ENCODE measurements around the gene LRRC7. TPM values are rescaled to one million over a fixed set of nuclear protein-coding genes. Genes with fewer than 3 reads are reported as not detected.

LRRC7 gene
- total and polyA plus RNA-seq, 2 experiments from 2014 or later: 1.2 TPM; not detected in 1

DNA sequence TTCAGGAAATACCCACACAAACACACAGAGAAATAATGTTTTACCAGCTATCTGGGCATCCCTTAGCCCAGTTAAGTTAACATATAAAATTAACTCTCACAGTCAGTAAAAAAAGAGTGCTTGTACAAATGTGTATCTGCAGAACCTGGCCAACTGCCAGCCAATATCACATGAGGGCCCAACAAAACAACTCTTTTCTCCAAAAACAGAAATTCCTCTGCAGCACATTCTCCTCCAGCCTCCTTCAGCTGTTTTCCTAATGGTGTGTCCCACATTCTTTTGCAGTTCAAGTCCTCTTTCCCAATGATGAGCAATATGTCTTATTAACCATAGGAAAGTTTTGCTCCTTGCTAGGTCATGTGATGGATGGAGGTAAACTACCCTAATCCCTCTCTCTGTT lies 75.5 kb downstream of the LRRC7 start:
- no peaks in the 10 kb centered on the region for H3K27me3 Mint-ChIP-seq (ENCODE audit: insufficient read depth, low read depth, poor library complexity)
- H3K79me2 ChIP-seq (replicated peaks; ENCODE audit: insufficient read depth): no peaks in the 10 kb centered on the region
- no peaks in the 10 kb centered on the region for H3K4me1 ChIP-seq (ENCODE audit: insufficient read depth)
- H3K36me3 Mint-ChIP-seq (ENCODE audit: low read depth): no peaks in the 10 kb centered on the region
- no peaks in the 10 kb centered on the region for H4K20me1 ChIP-seq (replicated peaks; ENCODE audit: insufficient read depth)
- H3K4me2 ChIP-seq: no peak overlapping the region
- H3K27ac Mint-ChIP-seq: no peak overlapping the region
- no peak overlapping the region for H3K4me3 ChIP-seq
- no peaks in the 10 kb centered on the region for H3K4me1 Mint-ChIP-seq
- no peaks in the 10 kb centered on the region for H3F3A ChIP-seq (replicated peaks; ENCODE audit: low read depth)
- H3K4me3 Mint-ChIP-seq: no peak overlapping the region
- ATAC-seq (no peak), DNase-seq (ENCODE audit: low spot score) (no peak)
- no peaks in the 10 kb centered on the region for H3K27me3 ChIP-seq (ENCODE audit: insufficient read depth)
- H3K9me3 Mint-ChIP-seq: no peaks in the 10 kb centered on the region
- H3K9me2 ChIP-seq (ENCODE audit: insufficient read depth): no peaks in the 10 kb centered on the region
- no peaks in the 10 kb centered on the region for H3K36me3 ChIP-seq (ENCODE audit: insufficient read depth)
- H2AFZ ChIP-seq: no peak overlapping the region
- TF ChIP-seq, protein P1, sequence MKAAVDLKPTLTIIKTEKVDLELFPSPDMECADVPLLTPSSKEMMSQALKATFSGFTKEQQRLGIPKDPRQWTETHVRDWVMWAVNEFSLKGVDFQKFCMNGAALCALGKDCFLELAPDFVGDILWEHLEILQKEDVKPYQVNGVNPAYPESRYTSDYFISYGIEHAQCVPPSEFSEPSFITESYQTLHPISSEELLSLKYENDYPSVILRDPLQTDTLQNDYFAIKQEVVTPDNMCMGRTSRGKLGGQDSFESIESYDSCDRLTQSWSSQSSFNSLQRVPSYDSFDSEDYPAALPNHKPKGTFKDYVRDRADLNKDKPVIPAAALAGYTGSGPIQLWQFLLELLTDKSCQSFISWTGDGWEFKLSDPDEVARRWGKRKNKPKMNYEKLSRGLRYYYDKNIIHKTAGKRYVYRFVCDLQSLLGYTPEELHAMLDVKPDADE (IDR thresholded peaks at IDR 0.05): no peak
- TF ChIP-seq EZH2phosphoT487 (IDR thresholded peaks at IDR 0.05; ENCODE audit: unreplicated experiment) (no peak), EZH2 (IDR thresholded peaks at IDR 0.05; ENCODE audit: low read depth, unreplicated experiment) (no peak), CREB1 (CRISPR knock-in tag; IDR thresholded peaks at IDR 0.05; ENCODE audit: low read depth) (no peak), STAT1 (IDR thresholded peaks at IDR 0.05; ENCODE audit: unreplicated experiment) (no peak)
- H3K27ac ChIP-seq (ENCODE audit: low read depth): no peak overlapping the region

DNA sequence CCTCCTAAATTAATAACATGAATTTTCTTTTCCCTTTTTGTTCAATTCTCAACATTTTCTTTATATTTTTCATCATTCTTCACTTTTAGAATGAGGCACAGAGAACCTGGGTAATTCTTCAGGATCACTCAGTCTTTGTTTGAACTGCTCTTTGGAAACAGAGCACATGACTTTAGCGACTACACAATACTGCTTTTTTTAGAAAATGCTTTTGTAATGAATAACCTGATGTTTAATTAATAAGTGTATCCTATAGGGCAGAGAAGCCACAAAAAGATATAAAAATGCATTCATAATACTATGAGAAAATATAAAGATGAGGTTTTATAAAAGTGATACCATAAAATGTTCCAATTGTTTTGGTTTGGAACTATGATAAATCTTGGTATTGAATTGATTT lies 77.8 kb downstream of the LRRC7 start:
- Histone ChIP-seq H3K4me2 (no peak overlapping the region), H2AFZ (no peak overlapping the region), H3K27me3 (ENCODE audit: insufficient read depth) (no peaks in the 10 kb centered on the region), H3F3A (replicated peaks; ENCODE audit: low read depth) (no peaks in the 10 kb centered on the region), H3K36me3 (ENCODE audit: insufficient read depth) (no peaks in the 10 kb centered on the region), H4K20me1 (replicated peaks; ENCODE audit: insufficient read depth) (no peaks in the 10 kb centered on the region), H3K9me2 (ENCODE audit: insufficient read depth) (no peaks in the 10 kb centered on the region), H3K4me3 (no peak overlapping the region), H3K27ac (ENCODE audit: low read depth) (no peak overlapping the region), H3K4me1 (ENCODE audit: insufficient read depth) (no peaks in the 10 kb centered on the region), H3K79me2 (replicated peaks; ENCODE audit: insufficient read depth) (no peaks in the 10 kb centered on the region)
- Mint-ChIP-seq H3K36me3 (ENCODE audit: low read depth) (no peaks in the 10 kb centered on the region), H3K27ac (no peak overlapping the region; the same call in 1 of the 2 replicates), H3K4me1 (no peaks in the 10 kb centered on the region), H3K4me3 (no peak overlapping the region), H3K27me3 (ENCODE audit: insufficient read depth, low read depth, poor library complexity) (no peaks in the 10 kb centered on the region), H3K9me3 (no peaks in the 10 kb centered on the region)
- DNase-seq (ENCODE audit: low spot score): no peak
- no peak for ATAC-seq
- TF ChIP-seq, protein P2, sequence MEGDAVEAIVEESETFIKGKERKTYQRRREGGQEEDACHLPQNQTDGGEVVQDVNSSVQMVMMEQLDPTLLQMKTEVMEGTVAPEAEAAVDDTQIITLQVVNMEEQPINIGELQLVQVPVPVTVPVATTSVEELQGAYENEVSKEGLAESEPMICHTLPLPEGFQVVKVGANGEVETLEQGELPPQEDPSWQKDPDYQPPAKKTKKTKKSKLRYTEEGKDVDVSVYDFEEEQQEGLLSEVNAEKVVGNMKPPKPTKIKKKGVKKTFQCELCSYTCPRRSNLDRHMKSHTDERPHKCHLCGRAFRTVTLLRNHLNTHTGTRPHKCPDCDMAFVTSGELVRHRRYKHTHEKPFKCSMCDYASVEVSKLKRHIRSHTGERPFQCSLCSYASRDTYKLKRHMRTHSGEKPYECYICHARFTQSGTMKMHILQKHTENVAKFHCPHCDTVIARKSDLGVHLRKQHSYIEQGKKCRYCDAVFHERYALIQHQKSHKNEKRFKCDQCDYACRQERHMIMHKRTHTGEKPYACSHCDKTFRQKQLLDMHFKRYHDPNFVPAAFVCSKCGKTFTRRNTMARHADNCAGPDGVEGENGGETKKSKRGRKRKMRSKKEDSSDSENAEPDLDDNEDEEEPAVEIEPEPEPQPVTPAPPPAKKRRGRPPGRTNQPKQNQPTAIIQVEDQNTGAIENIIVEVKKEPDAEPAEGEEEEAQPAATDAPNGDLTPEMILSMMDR (conservative IDR thresholded peaks at IDR 0.05; ENCODE audit: low read depth in 2 of 2): no peak
- TF ChIP-seq JUNB (IDR thresholded peaks at IDR 0.05; ENCODE audit: unreplicated experiment) (no peak), EZH2phosphoT487 (IDR thresholded peaks at IDR 0.05; ENCODE audit: unreplicated experiment) (no peak), NANOG (IDR thresholded peaks at IDR 0.05; ENCODE audit: borderline replicate concordance) (no peak), STAT1 (IDR thresholded peaks at IDR 0.05; ENCODE audit: unreplicated experiment) (no peak), EZH2 (IDR thresholded peaks at IDR 0.05; ENCODE audit: low read depth, unreplicated experiment) (no peak)
- TF ChIP-seq, protein P1 (IDR thresholded peaks at IDR 0.05): no peak
